Coronary artery (tissue), 2 donors: Measurements from ENCODE around the gene MIGA1.
"Not testable (repeated sequence)": the region's sequence is repeated elsewhere in the genome, so short reads cannot be mapped to it uniquely, and the experiment has no call there.

ENCODE experiments used
- DNase-seq: peaks from one replicate; pipeline ENCODE4 v3.0.0-alpha.2; 2017; ENCODE audit warnings: low spot score
- H3K27ac ChIP-seq, 2 donors: fragments of 200-600 bp; sonication (generic); one replicate each; pipeline ENCODE4 v1.5.1; 2016 to 2019
- H3K4me3 ChIP-seq: fragments of 200-600 bp; sonication (generic); 2 replicates; pipeline ENCODE4 v1.5.1; 2016; ENCODE audit warnings: mild to moderate bottlenecking, moderate library complexity
- TF ChIP-seq, protein P1 (sequence below): fragments of 200-600 bp; sonication (generic); IDR thresholded peaks from one replicate; pipeline ENCODE4 v1.5.1; 2019; ENCODE audit warnings: antibody characterized with exemption

The MIGA1 gene

DNA sequence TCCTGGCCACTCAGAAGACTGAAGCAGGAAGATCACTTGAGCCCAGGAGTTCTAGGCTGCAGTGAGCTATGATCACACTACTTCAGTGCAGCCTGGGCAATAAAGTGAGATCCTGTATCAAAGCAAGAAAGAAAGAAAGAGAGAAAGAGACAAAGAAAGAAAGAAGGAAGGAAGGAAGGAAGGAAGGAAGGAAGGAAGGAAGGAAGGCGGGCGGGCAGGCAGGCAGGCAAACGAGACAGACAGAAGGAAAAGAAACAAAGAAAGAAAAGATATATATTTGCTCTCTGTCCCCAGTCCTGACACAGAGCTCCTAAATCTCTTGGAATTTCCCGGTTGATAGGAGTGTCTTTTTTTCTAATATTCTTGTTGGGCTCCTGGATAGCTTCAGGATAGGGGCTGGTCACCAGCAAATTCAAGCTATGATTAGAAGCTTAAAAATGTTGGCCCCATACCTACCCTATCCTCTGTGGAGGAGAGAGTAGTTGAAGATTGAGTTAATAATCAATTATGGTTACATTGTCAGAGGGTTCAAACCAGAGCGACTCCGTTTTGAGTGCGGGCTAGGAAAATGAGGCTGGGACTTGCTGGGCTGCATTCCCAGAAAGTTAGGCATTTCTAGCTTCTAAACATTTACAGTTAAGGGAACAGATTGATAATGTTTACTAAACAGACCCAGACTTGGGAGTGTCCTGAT, 3.3 kb upstream of the MIGA1 start:
- Histone ChIP-seq H3K27ac (no peak overlapping the region), H3K4me3 (no peak overlapping the region)
- TF ChIP-seq, protein P1, sequence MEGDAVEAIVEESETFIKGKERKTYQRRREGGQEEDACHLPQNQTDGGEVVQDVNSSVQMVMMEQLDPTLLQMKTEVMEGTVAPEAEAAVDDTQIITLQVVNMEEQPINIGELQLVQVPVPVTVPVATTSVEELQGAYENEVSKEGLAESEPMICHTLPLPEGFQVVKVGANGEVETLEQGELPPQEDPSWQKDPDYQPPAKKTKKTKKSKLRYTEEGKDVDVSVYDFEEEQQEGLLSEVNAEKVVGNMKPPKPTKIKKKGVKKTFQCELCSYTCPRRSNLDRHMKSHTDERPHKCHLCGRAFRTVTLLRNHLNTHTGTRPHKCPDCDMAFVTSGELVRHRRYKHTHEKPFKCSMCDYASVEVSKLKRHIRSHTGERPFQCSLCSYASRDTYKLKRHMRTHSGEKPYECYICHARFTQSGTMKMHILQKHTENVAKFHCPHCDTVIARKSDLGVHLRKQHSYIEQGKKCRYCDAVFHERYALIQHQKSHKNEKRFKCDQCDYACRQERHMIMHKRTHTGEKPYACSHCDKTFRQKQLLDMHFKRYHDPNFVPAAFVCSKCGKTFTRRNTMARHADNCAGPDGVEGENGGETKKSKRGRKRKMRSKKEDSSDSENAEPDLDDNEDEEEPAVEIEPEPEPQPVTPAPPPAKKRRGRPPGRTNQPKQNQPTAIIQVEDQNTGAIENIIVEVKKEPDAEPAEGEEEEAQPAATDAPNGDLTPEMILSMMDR = no peak
- no peak for DNase-seq

DNA sequence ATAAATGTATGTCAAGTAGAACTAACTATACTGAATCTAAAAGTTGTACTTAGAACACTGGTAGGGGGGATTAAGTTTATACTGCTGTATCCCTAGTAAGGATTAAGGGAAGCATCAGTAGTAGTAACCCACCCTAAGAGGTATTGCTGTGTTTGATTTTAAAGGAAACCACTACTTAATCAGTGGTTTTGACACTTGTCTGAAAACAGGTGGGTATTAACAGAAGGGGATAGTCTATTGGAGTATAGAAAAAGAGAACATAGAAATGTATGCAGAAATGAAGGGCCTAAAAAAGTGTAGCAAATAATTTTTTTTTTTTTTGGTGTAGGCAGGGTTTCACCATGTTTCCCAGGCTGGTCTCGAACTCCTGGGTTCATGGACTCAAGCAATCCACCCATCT, 2.2 kb downstream of the MIGA1 start:
- H3K4me3 ChIP-seq = no peak overlapping the region
- H3K27ac ChIP-seq = no peak overlapping the region
- TF ChIP-seq, protein P1 = no peak
- DNase-seq = no peak

DNA sequence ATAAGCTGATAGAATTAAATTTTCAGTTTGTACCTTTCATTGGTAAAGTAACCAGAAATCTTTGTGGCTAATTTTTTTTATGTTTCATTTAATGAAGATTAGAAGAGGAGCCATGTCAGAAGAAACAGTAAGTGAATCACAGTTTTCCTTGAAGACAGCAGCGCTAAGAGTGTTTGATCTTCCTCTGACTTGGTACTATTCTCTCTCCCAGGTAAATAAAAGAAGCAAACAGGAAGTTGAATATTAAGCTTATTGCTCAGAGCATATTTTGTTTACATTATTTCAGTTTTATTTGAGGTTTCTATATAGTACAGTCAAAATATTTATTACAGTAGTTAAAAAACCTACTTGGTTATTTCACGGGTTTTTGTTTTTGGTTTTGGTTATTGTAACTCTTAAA, 3.7 kb downstream of the MIGA1 start:
- no peak overlapping the region for H3K27ac ChIP-seq
- DNase-seq = no peak
- TF ChIP-seq, protein P1 = no peak
- no peak overlapping the region for H3K4me3 ChIP-seq

DNA sequence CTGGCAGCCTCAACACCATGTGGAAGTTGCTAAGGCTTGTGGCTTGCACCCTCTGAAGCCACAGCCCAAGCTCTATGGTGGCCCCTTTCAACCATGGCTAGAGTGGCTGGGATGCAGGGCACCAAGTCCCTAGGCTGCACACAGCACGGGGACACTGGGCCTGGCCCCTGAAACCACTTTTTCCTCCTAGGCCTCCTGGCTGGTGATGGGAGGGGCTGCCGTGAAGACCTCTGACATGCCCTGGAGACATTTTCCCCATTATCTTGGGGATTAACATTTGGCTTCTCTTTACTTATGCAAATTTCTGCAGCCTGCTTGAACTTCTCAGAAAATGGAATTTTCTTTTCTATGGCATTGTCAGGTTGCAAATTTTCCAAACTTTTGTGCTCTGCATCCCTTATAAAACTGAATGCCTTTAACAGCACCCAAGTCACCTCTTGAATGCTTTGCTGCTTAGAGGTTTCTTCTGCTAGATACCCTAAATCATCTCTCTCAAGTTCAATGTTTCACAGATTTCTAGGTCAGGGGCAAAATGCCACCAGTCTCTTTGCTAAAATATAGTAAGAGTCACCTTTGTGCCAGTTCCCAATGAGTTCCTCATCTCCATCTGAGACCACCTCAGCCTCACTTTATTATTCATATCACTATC, 6.8 kb downstream of the MIGA1 start:
- DNase-seq, H3K27ac ChIP-seq, H3K4me3 ChIP-seq: not testable (repeated sequence)

DNA sequence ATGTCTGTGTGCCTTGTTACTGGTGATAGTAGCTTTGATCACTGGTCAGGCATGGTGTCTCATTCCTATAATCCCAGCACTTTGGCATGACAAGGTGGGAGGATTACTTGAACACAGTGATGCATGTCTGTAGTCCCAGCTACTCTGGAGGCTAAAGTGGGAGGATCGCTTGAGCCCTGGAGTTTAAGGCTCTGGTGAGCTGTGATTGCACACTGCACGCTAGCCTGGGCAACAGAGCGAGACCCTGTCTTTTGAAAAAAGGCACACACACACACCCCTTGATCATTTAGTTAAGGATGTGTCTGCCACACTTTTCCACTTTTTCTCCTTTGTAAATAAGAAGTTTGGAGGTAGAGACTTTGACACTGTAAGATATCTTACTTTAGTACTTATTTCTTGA, 15.1 kb downstream of the MIGA1 start:
- no peak for DNase-seq
- TF ChIP-seq, protein P1 = no peak
- Histone ChIP-seq H3K4me3 (no peak overlapping the region), H3K27ac (no peak overlapping the region)

DNA sequence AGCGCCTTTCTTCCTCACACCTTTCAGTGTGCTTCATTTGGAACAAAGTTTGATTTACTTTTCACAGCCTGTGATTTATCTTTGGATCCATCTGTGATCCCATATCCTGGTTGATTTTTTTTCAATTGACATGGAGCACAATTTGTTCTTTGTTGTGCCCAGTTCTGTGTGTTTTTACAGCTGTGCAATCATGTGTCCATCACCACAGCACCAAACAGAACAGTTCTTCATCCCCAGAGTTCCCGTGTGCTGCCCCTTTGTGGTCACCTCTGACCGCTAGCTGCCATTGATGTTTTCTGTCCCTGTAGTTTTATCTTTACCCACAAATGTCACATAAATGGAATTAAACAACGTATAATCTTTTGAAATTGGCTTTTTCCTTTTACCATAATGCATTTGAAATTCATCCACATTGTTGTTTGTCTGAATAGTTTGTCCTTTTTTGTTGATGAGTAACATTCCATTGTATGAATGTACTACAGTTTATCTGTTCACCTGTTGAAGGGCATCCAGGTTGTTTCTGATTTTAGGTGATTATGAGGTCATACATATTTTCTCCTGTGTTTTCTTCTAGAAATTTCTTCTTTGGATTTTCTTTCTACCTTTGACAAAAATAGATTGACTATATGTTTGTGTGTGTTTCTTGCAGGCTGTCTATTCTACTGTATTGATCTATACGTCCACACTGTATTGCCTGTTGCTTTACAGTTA, 17.4 kb downstream of the MIGA1 start:
- Histone ChIP-seq H3K27ac (no peak overlapping the region), H3K4me3 (no peak overlapping the region)
- DNase-seq = no peak
- TF ChIP-seq, protein P1 = no peak

DNA sequence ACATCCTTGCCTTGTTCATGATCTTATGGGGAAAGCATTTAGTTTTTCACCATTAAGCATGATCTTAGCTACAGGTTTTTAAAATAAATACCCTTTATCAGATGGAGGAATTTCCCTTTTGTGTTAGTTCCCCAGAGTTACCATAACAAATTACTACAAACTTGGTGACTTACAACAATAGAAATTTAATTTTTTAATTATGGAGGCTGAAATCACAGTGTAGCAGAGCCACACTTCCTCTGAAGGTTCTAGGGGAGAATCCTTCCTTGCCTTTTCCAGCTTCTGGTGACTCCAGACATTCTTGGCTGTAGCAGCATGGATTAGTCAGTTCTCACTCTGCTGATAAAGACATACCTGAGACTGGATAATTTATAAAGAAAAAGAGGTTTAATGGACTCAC, 18.5 kb downstream of the MIGA1 start:
- DNase-seq = no peak
- no peak overlapping the region for H3K27ac ChIP-seq
- TF ChIP-seq, protein P1 = no peak
- no peak overlapping the region for H3K4me3 ChIP-seq
